T-helper 1 cell (primary cell): ENCODE data around the gene ITGA4.
A peak's percentile ranks its signal among the peaks of the same experiment; 100 is the strongest.

ENCODE experiments used
- DNase-seq, 5 donors: peaks; one replicate each; pipeline ENCODE4 v3.0.0-alpha.2; 2012 to 2020

ITGA4 gene

GRCh38 chr2:181458871-181459270 is 1.7 kb downstream of the ITGA4 start:
- no peak for DNase-seq

GRCh38 chr2:181459621-181460021 is 2.4 kb downstream of the ITGA4 start:
- no peak for DNase-seq

- DNase-seq, result peak in 1 of 5 donors; percentile 53
Observed at GRCh38 chr2:181461056-181461997, 4.1 kb downstream of the ITGA4 start.

- DNase-seq, result peak in 1 of 5 donors; percentile 56
Observed at GRCh38 chr2:181462033-181462432, 4.8 kb downstream of the ITGA4 start.

- no peak for DNase-seq
Observed at GRCh38 chr2:181463588-181463987, 6.4 kb downstream of the ITGA4 start.

GRCh38 chr2:181464966-181465365 is 7.8 kb downstream of the ITGA4 start:
- DNase-seq, result no peak

GRCh38 chr2:181465676-181466375 is 8.6 kb downstream of the ITGA4 start:
- no peak for DNase-seq

GRCh38 chr2:181466661-181467576 is 9.7 kb downstream of the ITGA4 start:
- peak; percentile 49 to 77 (median 66) for DNase-seq

- DNase-seq, result no peak
Observed at GRCh38 chr2:181467966-181468707, 11.0 kb downstream of the ITGA4 start.

- DNase-seq, result no peak
Observed at GRCh38 chr2:181468811-181469210, 11.6 kb downstream of the ITGA4 start.

- peak in 1 of 5 donors; percentile 39 for DNase-seq
Observed at GRCh38 chr2:181471226-181471625, 14.0 kb downstream of the ITGA4 start.

- DNase-seq, result no peak
Observed at GRCh38 chr2:181471783-181472182, 14.6 kb downstream of the ITGA4 start.

- no peak for DNase-seq
Observed at GRCh38 chr2:181472990-181473389, 15.8 kb downstream of the ITGA4 start.

- no peak for DNase-seq
Observed at GRCh38 chr2:181474222-181474881, 17.2 kb downstream of the ITGA4 start.

GRCh38 chr2:181483211-181483610 is 26.0 kb downstream of the ITGA4 start:
- no peak for DNase-seq

- DNase-seq, result no peak
Observed at GRCh38 chr2:181483876-181484275, 26.7 kb downstream of the ITGA4 start.

- DNase-seq, result no peak
Observed at GRCh38 chr2:181484851-181485637, 27.9 kb downstream of the ITGA4 start.

GRCh38 chr2:181485638-181485946 is 28.4 kb downstream of the ITGA4 start:
- no peak for DNase-seq

- DNase-seq, result no peak
Observed at GRCh38 chr2:181499231-181499630, 42.0 kb downstream of the ITGA4 start.

- no peak for DNase-seq
Observed at GRCh38 chr2:181500201-181500600, 43.0 kb downstream of the ITGA4 start.

- no peak for DNase-seq
Observed at GRCh38 chr2:181515719-181516118, 58.5 kb downstream of the ITGA4 start.
